HepG2 (cell line): Measurements from ENCODE around the gene DEFB123. TPM values are rescaled to one million over a fixed set of nuclear protein-coding genes. Genes with fewer than 3 reads are reported as not detected.

ENCODE experiments used
- ARID5B ChIP-seq: IDR thresholded peaks from 2 replicates; pipeline ENCODE4 v1.4.0; 2020; ENCODE audit warnings: mild to moderate bottlenecking, missing genetic modification reagents
- HDAC2 ChIP-seq: sonication (generic); formaldehyde crosslinking; IDR thresholded peaks from 2 replicates; pipeline ENCODE4 v1.4.0; 2020; ENCODE audit warnings: missing genetic modification reagents
- KDM5A ChIP-seq: fragments of 200-600 bp; sonication (generic); IDR thresholded peaks from 2 replicates; pipeline ENCODE4 v1.7.0; 2018; ENCODE audit warnings: antibody characterized with exemption, mild to moderate bottlenecking, low read length, borderline replicate concordance
- PAXIP1 ChIP-seq: sonication (generic); formaldehyde crosslinking; conservative IDR thresholded peaks from 2 replicates; pipeline ENCODE4 v1.4.0; 2020; ENCODE audit warnings: mild to moderate bottlenecking, missing genetic modification reagents, moderate library complexity
- POGZ ChIP-seq: sonication (generic); formaldehyde crosslinking; IDR thresholded peaks from 2 replicates; pipeline ENCODE4 v1.4.0; 2020; ENCODE audit warnings: mild to moderate bottlenecking, missing genetic modification reagents
- RXRB ChIP-seq: IDR thresholded peaks from 2 replicates; pipeline ENCODE4 v1.6.1; 2016; ENCODE audit warnings: borderline replicate concordance, missing genetic modification reagents, missing compliant biosample characterization
- SOX13 ChIP-seq, 3 experiments: fragments of 450-650 bp in 1 of 3; sonication (generic) in 1 of 3; formaldehyde crosslinking in 1 of 3; IDR thresholded peaks in 2 of 3; conservative IDR thresholded peaks in 1 of 3; 2 replicates each; pipeline versions ENCODE4 v1.5.0 to v1.6.1; 2016 to 2020; ENCODE audit warnings: antibody characterized with exemption in 1 of 3, mild to moderate bottlenecking in 1 of 3, missing compliant biosample characterization in 1 of 3, missing genetic modification reagents in 1 of 3, moderate library complexity in 1 of 3
- STAG1 ChIP-seq: sonication (generic); formaldehyde crosslinking; IDR thresholded peaks from 2 replicates; pipeline ENCODE4 v1.4.0; 2020; ENCODE audit warnings: missing genetic modification reagents
- TARDBP ChIP-seq: sonication (generic); formaldehyde crosslinking; IDR thresholded peaks from 2 replicates; pipeline ENCODE4 v1.8.0; 2022; ENCODE audit warnings: mild to moderate bottlenecking, missing genetic modification reagents
- TBX2 ChIP-seq: sonication (generic); formaldehyde crosslinking; IDR thresholded peaks from 2 replicates; pipeline ENCODE4 v1.5.0; 2020; ENCODE audit warnings: missing genetic modification reagents, mild to moderate bottlenecking, borderline replicate concordance
- XBP1 ChIP-seq: sonication (generic); formaldehyde crosslinking; IDR thresholded peaks from 2 replicates; pipeline ENCODE4 v1.5.0; 2020; ENCODE audit warnings: missing genetic modification reagents
- XRCC5 ChIP-seq: fragments of 200-400 bp; formaldehyde crosslinking; optimal IDR thresholded peaks from 2 replicates; pipeline ENCODE3; 2017; ENCODE audit warnings: mild to moderate bottlenecking, low read length
- ZNF280D ChIP-seq: sonication (generic); formaldehyde crosslinking; IDR thresholded peaks from 2 replicates; pipeline ENCODE4 v1.5.1; 2020; ENCODE audit warnings: mild to moderate bottlenecking, missing genetic modification reagents
- ZNF33B ChIP-seq: sonication (generic); formaldehyde crosslinking; IDR thresholded peaks from 2 replicates; pipeline ENCODE4 v1.5.1; 2020; ENCODE audit warnings: mild to moderate bottlenecking, missing genetic modification reagents
- ZNF543 ChIP-seq: sonication (generic); formaldehyde crosslinking; IDR thresholded peaks from 2 replicates; pipeline ENCODE4 v1.4.0; 2020; ENCODE audit warnings: mild to moderate bottlenecking, missing genetic modification reagents
- ZSCAN29 ChIP-seq: sonication (generic); formaldehyde crosslinking; conservative IDR thresholded peaks from 2 replicates; pipeline ENCODE4 v1.4.0; 2020; ENCODE audit warnings: mild to moderate bottlenecking, missing genetic modification reagents
- polyA plus RNA-seq, 8 experiments: library from polyadenylated mRNA; depleted of rRNA in 3 of 8; stranded (reverse) in 7 of 8; unstranded in 1 of 8; fragments of >200 nt; fragmentation: Illumina TruSeq in 4 of 8; extraction: Trizol in 4 of 8; gene quantifications; 2 replicates each; pipeline versions ENCODE4 v1.2.1 to v1.2.3, GENCODE V29; 2011 to 2016; ENCODE audit warnings: low read depth in 4 of 8, missing spikeins in 1 of 8, mixed read lengths in 1 of 8; ENCODE audit not compliant: insufficient read depth in 1 of 8
- total RNA-seq, 5 experiments: library from RNA; depleted of rRNA; stranded (reverse); fragments of >200 nt; fragmentation: Illumina TruSeq; extraction: Trizol; gene quantifications; 2 replicates each; pipeline ENCODE4 v1.2.3, GENCODE V29; 2016; ENCODE audit warnings: low read depth in 1 of 5

Gene DEFB123
- total and polyA plus RNA-seq, 2 of the 13 experiments (the other 11 are each of a cell fraction or from before 2014, with no cell fraction given), result not detected

- 0 out of 2 replicates have a peak, but pooled peaks have one; percentile 39 for TF ChIP-seq PAXIP1 (CRISPR knock-in tag)
- no peak for TF ChIP-seq XBP1
- TF ChIP-seq RXRB (CRISPR knock-in tag), result no peak
- no peak for TF ChIP-seq TARDBP (CRISPR knock-in tag)
- no peak for TF ChIP-seq KDM5A
- TF ChIP-seq ZNF543 (CRISPR knock-in tag), result no peak
- TF ChIP-seq XRCC5, result peak; percentile 29
- no peak for TF ChIP-seq POGZ (CRISPR knock-in tag)
- TF ChIP-seq ARID5B (CRISPR knock-in tag), result peak; percentile 50; the same call in 1 of the 2 replicates
- no peak for TF ChIP-seq ZNF33B
- TF ChIP-seq HDAC2, result peak; percentile 46; the same call in 1 of the 2 replicates
- no peak for TF ChIP-seq SOX13 (IDR thresholded peaks at IDR 0.05)
- TF ChIP-seq SOX13 (CRISPR knock-in tag; conservative IDR thresholded peaks at IDR 0.05 in 1 of 2, IDR thresholded peaks at IDR 0.05 in 1 of 2), result peak in 1 of 2 experiments; percentile 89; a peak in 2 of 4 replicates
- TF ChIP-seq STAG1 (CRISPR knock-in tag), result no peak
- TF ChIP-seq ZNF280D (CRISPR knock-in tag), result no peak
- peak; percentile 50 for TF ChIP-seq TBX2 (CRISPR knock-in tag)
- no peak for TF ChIP-seq ZSCAN29 (CRISPR knock-in tag)
Observed at GRCh38 chr20:31449511-31450414, 9.3 kb downstream of the DEFB123 start (continued).
